ENCODE data around the gene ODAPH.

The ODAPH gene

GRCh38 chr4:75584067-75584466 lies 28.2 kb downstream of the ODAPH start:
- Mint-ChIP-seq H3K9me3 (peaks cover 28% of the 10 kb centered on the region), H3K36me3 (ENCODE audit: low read depth) (peaks cover 37% of the 10 kb centered on the region)

GRCh38 chr4:75593393-75593792 lies 37.5 kb downstream of the ODAPH start:
- Mint-ChIP-seq H3K9me3 (no peaks in the 10 kb centered on the region), H3K4me3 (no peak overlapping the region), H3K36me3 (ENCODE audit: low read depth) (no peaks in the 10 kb centered on the region), H3K27ac (no peak overlapping the region), H3K4me1 (no peaks in the 10 kb centered on the region), H3K27me3 (ENCODE audit: low read depth) (no peaks in the 10 kb centered on the region)
- TF ChIP-seq CTCF (IDR thresholded peaks at IDR 0.05; ENCODE audit: unreplicated experiment in 3 of 3), result no peak

More at GRCh38 chr4:75584067-75584466, 28.2 kb downstream of the ODAPH start:
- Mint-ChIP-seq H3K27me3 (ENCODE audit: low read depth) (no peaks in the 10 kb centered on the region), H3K4me1 (no peaks in the 10 kb centered on the region), H3K27ac (no peak overlapping the region), H3K4me3 (no peak overlapping the region)
- TF ChIP-seq CTCF (IDR thresholded peaks at IDR 0.05; ENCODE audit: unreplicated experiment in 3 of 3), result no peak

- Mint-ChIP-seq H3K4me1 (no peaks in the 10 kb centered on the region), H3K9me3 (no peaks in the 10 kb centered on the region), H3K4me3 (no peak overlapping the region), H3K27me3 (ENCODE audit: low read depth) (no peaks in the 10 kb centered on the region), H3K27ac (no peak overlapping the region), H3K36me3 (ENCODE audit: low read depth) (no peaks in the 10 kb centered on the region)
- TF ChIP-seq CTCF (IDR thresholded peaks at IDR 0.05; ENCODE audit: unreplicated experiment in 3 of 3), result no peak
These were observed 40.2 kb downstream of the ODAPH start for GRCh38 chr4:75596061-75596460.

- no peak overlapping the region for H3K4me3 Mint-ChIP-seq
- no peaks in the 10 kb centered on the region for H3K9me3 Mint-ChIP-seq
These were observed 42.5 kb downstream of the ODAPH start for GRCh38 chr4:75598390-75598789.

GRCh38 chr4:75599647-75600046 lies 43.8 kb downstream of the ODAPH start:
- H3K27ac Mint-ChIP-seq, result no peak overlapping the region
- no peak overlapping the region for H3K4me3 Mint-ChIP-seq
- H3K36me3 Mint-ChIP-seq (ENCODE audit: low read depth), result no peaks in the 10 kb centered on the region
- H3K9me3 Mint-ChIP-seq, result no peaks in the 10 kb centered on the region
- no peaks in the 10 kb centered on the region for H3K4me1 Mint-ChIP-seq
- no peak for TF ChIP-seq CTCF (IDR thresholded peaks at IDR 0.05; ENCODE audit: unreplicated experiment in 3 of 3)
- no peaks in the 10 kb centered on the region for H3K27me3 Mint-ChIP-seq (ENCODE audit: low read depth)

More at GRCh38 chr4:75598390-75598789, 42.5 kb downstream of the ODAPH start:
- H3K36me3 Mint-ChIP-seq (ENCODE audit: low read depth), result no peaks in the 10 kb centered on the region
- no peaks in the 10 kb centered on the region for H3K4me1 Mint-ChIP-seq
- no peak for TF ChIP-seq CTCF (IDR thresholded peaks at IDR 0.05; ENCODE audit: unreplicated experiment in 3 of 3)
- no peaks in the 10 kb centered on the region for H3K27me3 Mint-ChIP-seq (ENCODE audit: low read depth)
- H3K27ac Mint-ChIP-seq, result no peak overlapping the region

GRCh38 chr4:75605928-75606327 lies 50.1 kb downstream of the ODAPH start:
- H3K9me3 Mint-ChIP-seq, result no peaks in the 10 kb centered on the region
- H3K36me3 Mint-ChIP-seq (ENCODE audit: low read depth), result peaks cover 4% of the 10 kb centered on the region
- no peak for TF ChIP-seq CTCF (IDR thresholded peaks at IDR 0.05; ENCODE audit: unreplicated experiment in 3 of 3)
- no peaks in the 10 kb centered on the region for H3K4me1 Mint-ChIP-seq
- H3K4me3 Mint-ChIP-seq, result no peak overlapping the region
- H3K27ac Mint-ChIP-seq, result no peak overlapping the region
- no peaks in the 10 kb centered on the region for H3K27me3 Mint-ChIP-seq (ENCODE audit: low read depth)
